GM12878 (cell line): ENCODE measurements around the gene FBXL2.

Experiments
- ATF7 ChIP-seq: fragments of 450-650 bp; IDR thresholded peaks from 2 replicates; pipeline ENCODE4 v1.6.1; 2016; ENCODE audit warnings: low read depth, mild to moderate bottlenecking
- CHD2 ChIP-seq: IDR thresholded peaks from 2 replicates; pipeline ENCODE4 v1.6.1; 2011; ENCODE audit warnings: low read depth, low read length, improper control_type of control experiment, borderline replicate concordance
- GATAD2B ChIP-seq: fragments of 450-650 bp; conservative IDR thresholded peaks from 2 replicates; pipeline ENCODE4 v1.6.1; 2017; ENCODE audit warnings: low read depth, mild to moderate bottlenecking, moderate library complexity
- HDAC2 ChIP-seq: fragments of 200-600 bp; sonication (generic); IDR thresholded peaks from 2 replicates; pipeline ENCODE4 v1.6.1; 2017
- POLR2A ChIP-seq: IDR thresholded peaks from 2 replicates; pipeline ENCODE4 v1.6.1; 2011; ENCODE audit warnings: low read depth, mild to moderate bottlenecking, low read length
- POLR2AphosphoS5 ChIP-seq: IDR thresholded peaks from 2 replicates; pipeline ENCODE4 v1.6.1; 2011; ENCODE audit warnings: mild to moderate bottlenecking, low read length, inconsistent platforms
- SUZ12 ChIP-seq: fragments of 200-600 bp; sonication (generic); IDR thresholded peaks from one replicate; pipeline ENCODE4 v1.6.1; 2018; ENCODE audit warnings: antibody characterized with exemption, mild to moderate bottlenecking; ENCODE audit not compliant: unreplicated experiment
- TCF7 ChIP-seq: IDR thresholded peaks from 2 replicates; pipeline ENCODE4 v1.6.1; 2014; ENCODE audit warnings: antibody characterized with exemption, borderline replicate concordance
- YY1 ChIP-seq: IDR thresholded peaks from 2 replicates; pipeline ENCODE4 v1.6.1; 2011; ENCODE audit warnings: low read depth, mild to moderate bottlenecking, low read length
- TF ChIP-seq, protein P1 (sequence below), 3 experiments: IDR thresholded peaks in 2 of 3; conservative IDR thresholded peaks in 1 of 3; 2 replicates each; pipeline ENCODE4 v1.5.1; 2011; ENCODE audit warnings: low read depth in 3 of 3, low read length in 3 of 3, mild to moderate bottlenecking in 3 of 3, control low read depth in 2 of 3, moderate library complexity in 2 of 3, inconsistent platforms in 1 of 3, mixed read lengths in 1 of 3; ENCODE audit not compliant: control insufficient read depth in 2 of 3, insufficient read depth in 1 of 3; ENCODE audit errors: extremely low read depth in 1 of 3
- TF ChIP-seq, protein P2 (sequence below): IDR thresholded peaks from 2 replicates; pipeline ENCODE4 v1.6.1; 2011; ENCODE audit warnings: borderline replicate concordance, low read depth, mild to moderate bottlenecking, moderate library complexity, mixed read lengths, low read length; ENCODE audit not compliant: insufficient read depth; ENCODE audit errors: extremely low read length

DNA sequence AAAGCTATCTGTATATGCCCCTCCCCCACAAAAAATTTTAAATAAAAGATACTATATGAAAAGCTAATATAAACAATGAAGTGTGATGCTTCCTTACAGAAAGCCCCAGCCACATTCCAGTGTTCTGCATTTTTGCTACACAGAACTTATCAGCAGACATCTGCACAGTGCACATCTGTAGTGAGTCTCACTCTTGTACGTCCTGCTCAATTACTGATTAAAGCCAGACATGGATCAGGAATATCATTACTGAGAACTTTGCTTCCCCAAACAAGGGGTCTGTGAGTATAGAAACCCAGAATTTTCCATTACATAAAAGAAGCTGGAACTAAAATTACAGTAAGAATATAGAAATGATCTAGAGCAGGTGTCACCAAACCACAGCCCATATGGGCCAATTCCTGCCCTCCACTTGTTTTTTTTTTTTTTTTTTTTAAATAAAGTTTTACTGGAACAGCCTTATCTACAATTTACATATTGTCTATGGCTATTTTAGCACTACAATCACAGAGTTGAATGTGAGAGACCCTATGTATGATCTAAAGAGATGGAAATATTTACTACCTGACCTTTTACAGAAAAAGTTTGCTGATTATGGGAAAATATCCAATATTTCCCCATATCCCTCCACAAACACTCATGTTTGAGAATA, 117.3 kb downstream of the FBXL2 start:
- no peak for TF ChIP-seq POLR2A
- TF ChIP-seq POLR2AphosphoS5: no peak
- TF ChIP-seq YY1: no peak
- TF ChIP-seq, protein P1, sequence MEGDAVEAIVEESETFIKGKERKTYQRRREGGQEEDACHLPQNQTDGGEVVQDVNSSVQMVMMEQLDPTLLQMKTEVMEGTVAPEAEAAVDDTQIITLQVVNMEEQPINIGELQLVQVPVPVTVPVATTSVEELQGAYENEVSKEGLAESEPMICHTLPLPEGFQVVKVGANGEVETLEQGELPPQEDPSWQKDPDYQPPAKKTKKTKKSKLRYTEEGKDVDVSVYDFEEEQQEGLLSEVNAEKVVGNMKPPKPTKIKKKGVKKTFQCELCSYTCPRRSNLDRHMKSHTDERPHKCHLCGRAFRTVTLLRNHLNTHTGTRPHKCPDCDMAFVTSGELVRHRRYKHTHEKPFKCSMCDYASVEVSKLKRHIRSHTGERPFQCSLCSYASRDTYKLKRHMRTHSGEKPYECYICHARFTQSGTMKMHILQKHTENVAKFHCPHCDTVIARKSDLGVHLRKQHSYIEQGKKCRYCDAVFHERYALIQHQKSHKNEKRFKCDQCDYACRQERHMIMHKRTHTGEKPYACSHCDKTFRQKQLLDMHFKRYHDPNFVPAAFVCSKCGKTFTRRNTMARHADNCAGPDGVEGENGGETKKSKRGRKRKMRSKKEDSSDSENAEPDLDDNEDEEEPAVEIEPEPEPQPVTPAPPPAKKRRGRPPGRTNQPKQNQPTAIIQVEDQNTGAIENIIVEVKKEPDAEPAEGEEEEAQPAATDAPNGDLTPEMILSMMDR (IDR thresholded peaks at IDR 0.05 in 2 of 3, conservative IDR thresholded peaks at IDR 0.05 in 1 of 3; ENCODE audit: control insufficient read depth in 2 of 3, extremely low read depth in 1 of 3, insufficient read depth in 1 of 3, low read depth in 3 of 3, low read length in 3 of 3): no peak
- no peak for TF ChIP-seq SUZ12
- no peak for TF ChIP-seq HDAC2
- TF ChIP-seq CHD2: no peak
- no peak for TF ChIP-seq GATAD2B
- TF ChIP-seq ATF7: no peak
- no peak for TF ChIP-seq TCF7
- TF ChIP-seq, protein P2, sequence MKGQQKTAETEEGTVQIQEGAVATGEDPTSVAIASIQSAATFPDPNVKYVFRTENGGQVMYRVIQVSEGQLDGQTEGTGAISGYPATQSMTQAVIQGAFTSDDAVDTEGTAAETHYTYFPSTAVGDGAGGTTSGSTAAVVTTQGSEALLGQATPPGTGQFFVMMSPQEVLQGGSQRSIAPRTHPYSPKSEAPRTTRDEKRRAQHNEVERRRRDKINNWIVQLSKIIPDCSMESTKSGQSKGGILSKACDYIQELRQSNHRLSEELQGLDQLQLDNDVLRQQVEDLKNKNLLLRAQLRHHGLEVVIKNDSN: no peak
